NCI-H510A treated with DMSO at 0.1 percent for 48 hours (cell line): ENCODE data around the gene ABHD11.
A peak's percentile ranks its signal among the peaks of the same experiment; 100 is the strongest.
"Not testable (repeated sequence)": the region's sequence is repeated elsewhere in the genome, so short reads cannot be mapped to it uniquely, and the experiment has no call there.

Experiments used
- DNase-seq: peaks from one replicate; lab custom pipeline; 2025; lab: John Stamatoyannopoulos, UW

ABHD11 gene

GRCh38 chr7:73718905-73719805 is 19.4 kb downstream of the ABHD11 start, which contains the start of gene STX1A:
Gene STX1A, minus strand, starts transcription at chr7:73719669. Its CDS starts 38 bp downstream, at chr7:73719631.
- peak; percentile 24 for DNase-seq

- no peak for DNase-seq
These were observed 20.1 kb downstream of the ABHD11 start for GRCh38 chr7:73718438-73718881.

GRCh38 chr7:73717991-73718405 is 20.6 kb downstream of the ABHD11 start:
- no peak for DNase-seq

GRCh38 chr7:73717025-73717807 is 21.4 kb downstream of the ABHD11 start:
- DNase-seq: no peak

GRCh38 chr7:73716318-73716890 is 22.2 kb downstream of the ABHD11 start:
- no peak for DNase-seq

GRCh38 chr7:73715648-73716317 is 22.8 kb downstream of the ABHD11 start:
- DNase-seq: peak; percentile 95

- not testable (repeated sequence) for DNase-seq
These were observed 25.3 kb downstream of the ABHD11 start for GRCh38 chr7:73713319-73713718.

GRCh38 chr7:73712773-73713172 is 25.8 kb downstream of the ABHD11 start:
- DNase-seq: no peak

GRCh38 chr7:73708961-73709549 is 29.5 kb downstream of the ABHD11 start:
- DNase-seq: no peak

- DNase-seq: peak; percentile 86
These were observed 31.5 kb downstream of the ABHD11 start for GRCh38 chr7:73707045-73707631.

GRCh38 chr7:73706126-73707044 is 32.2 kb downstream of the ABHD11 start:
- no peak for DNase-seq

GRCh38 chr7:73705551-73705920 is 33.1 kb downstream of the ABHD11 start:
- no peak for DNase-seq

- DNase-seq: no peak
These were observed 33.7 kb downstream of the ABHD11 start for GRCh38 chr7:73704640-73705550.

GRCh38 chr7:73703757-73704639 is 34.6 kb downstream of the ABHD11 start:
- no peak for DNase-seq

GRCh38 chr7:73703225-73703624 is 35.4 kb downstream of the ABHD11 start:
- DNase-seq: no peak

GRCh38 chr7:73702665-73703064 is 35.9 kb downstream of the ABHD11 start:
- no peak for DNase-seq

- no peak for DNase-seq
These were observed 36.4 kb downstream of the ABHD11 start for GRCh38 chr7:73702226-73702625.
